CD8-positive, alpha-beta memory T cell (primary cell): ENCODE results near the gene ESYT3. TPM values are rescaled to one million over a fixed set of nuclear protein-coding genes. Genes with fewer than 3 reads are reported as not detected.

ENCODE experiments used
- CTCF ChIA-PET: fragments of 350-600 bp; sonication (Branson Sonifier 250); formaldehyde crosslinking; loops from one replicate; lab custom pipeline; 2021; ENCODE audit warnings: antibody characterized with exemption; lab: Charles Lee
- POLR2A ChIA-PET: fragments of 350-600 bp; sonication (Branson Sonifier 250); formaldehyde crosslinking; loops from one replicate; lab custom pipeline; 2021; ENCODE audit warnings: antibody characterized with exemption; lab: Charles Lee
- DNase-seq, 5 donors: peaks; one replicate each; pipeline versions ENCODE4 v3.0.0 to v3.0.0-alpha.2; 2020 to 2022; ENCODE audit warnings: mixed read lengths in 1 of 5
- H3K27ac ChIP-seq: one replicate; pipeline ENCODE4 v1.7.0; 2013; ENCODE audit warnings: low read depth, mild to moderate bottlenecking, low read length, moderate library complexity
- H3K27me3 ChIP-seq: 2 replicates; pipeline ENCODE4 v1.7.0; 2013; ENCODE audit warnings: low read length, mild to moderate bottlenecking; ENCODE audit not compliant: insufficient read depth, poor library complexity, severe bottlenecking
- H3K36me3 ChIP-seq: 2 replicates; pipeline ENCODE4 v1.7.0; 2013; ENCODE audit warnings: mild to moderate bottlenecking, low read length, moderate library complexity; ENCODE audit not compliant: insufficient read depth
- H3K4me1 ChIP-seq: 2 replicates; pipeline ENCODE4 v1.7.0; 2013; ENCODE audit warnings: mild to moderate bottlenecking, low read length, moderate library complexity; ENCODE audit not compliant: insufficient read depth
- H3K4me3 ChIP-seq: 2 replicates; pipeline ENCODE4 v1.7.0; 2013; ENCODE audit warnings: mild to moderate bottlenecking, low read length
- H3K9me3 ChIP-seq: 2 replicates; pipeline ENCODE4 v1.7.0; 2013; ENCODE audit warnings: mild to moderate bottlenecking, low read length
- H3K27ac Mint-ChIP-seq, 8 donors: one replicate each; pipeline ENCODE4 v1.8.0; 2020 to 2021; ENCODE audit warnings: mixed read lengths in 8 of 8, mild to moderate bottlenecking in 6 of 8, inconsistent platforms in 3 of 8, moderate library complexity in 3 of 8
- H3K27me3 Mint-ChIP-seq, 2 donors: one replicate each; pipeline ENCODE4 v1.8.0; 2020 to 2021; ENCODE audit warnings: mixed read lengths in 2 of 2, mild to moderate bottlenecking in 1 of 2, moderate library complexity in 1 of 2
- H3K36me3 Mint-ChIP-seq, 3 donors: one replicate each; pipeline ENCODE4 v1.8.0; 2020 to 2021; ENCODE audit warnings: mixed read lengths in 3 of 3, inconsistent platforms in 1 of 3, mild to moderate bottlenecking in 1 of 3
- H3K4me1 Mint-ChIP-seq, 3 donors: one replicate each; pipeline ENCODE4 v1.8.0; 2020 to 2021; ENCODE audit warnings: mixed read lengths in 3 of 3, inconsistent platforms in 1 of 3, mild to moderate bottlenecking in 1 of 3
- H3K4me3 Mint-ChIP-seq, 7 donors: one replicate each; pipeline ENCODE4 v1.8.0; 2020 to 2021; ENCODE audit warnings: mixed read lengths in 7 of 7, mild to moderate bottlenecking in 6 of 7, moderate library complexity in 4 of 7, inconsistent platforms in 2 of 7
- H3K9me3 Mint-ChIP-seq, 5 donors: one replicate each; pipeline ENCODE4 v1.8.0; 2020 to 2022; ENCODE audit warnings: mixed read lengths in 5 of 5, mild to moderate bottlenecking in 3 of 5, moderate library complexity in 2 of 5, inconsistent platforms in 1 of 5
- polyA plus RNA-seq: library from polyadenylated mRNA; unstranded; fragments of 300-500 nt; fragmentation: Illumina TruSeq; gene quantifications from one replicate; pipeline ENCODE4 v1.2.3, GENCODE V29; 2021
- total RNA-seq, 2 experiments: library from RNA; stranded (reverse); gene quantifications; one replicate each; pipeline ENCODE4 v1.2.3, GENCODE V29; 2021

Gene ESYT3
- total and polyA plus RNA-seq, 3 experiments from 2014 or later = 0.07 TPM; not detected in 1

GRCh38 chr3:138461246-138461645 lies 26.8 kb downstream of the ESYT3 start:
- peaks cover 0 to under 1% (median under 1%) of the 10 kb centered on the region in 3 donors for H3K4me1 Mint-ChIP-seq
- Histone ChIP-seq H3K4me1 (no peaks in the 10 kb centered on the region), H3K27me3 (no peaks in the 10 kb centered on the region), H3K27ac (no peak overlapping the region), H3K36me3 (no peaks in the 10 kb centered on the region), H3K9me3 (no peaks in the 10 kb centered on the region), H3K4me3 (no peak overlapping the region)
- H3K27ac Mint-ChIP-seq = no peak overlapping the region
- ChIA-PET POLR2A (no interaction called here), CTCF (no interaction called here)
- no peak overlapping the region for H3K4me3 Mint-ChIP-seq
- H3K9me3 Mint-ChIP-seq = no peaks in the 10 kb centered on the region
- H3K36me3 Mint-ChIP-seq = no peaks in the 10 kb centered on the region
- DNase-seq = no peak
- H3K27me3 Mint-ChIP-seq = peaks cover 11 to 23% of the 10 kb centered on the region in 2 donors

- Mint-ChIP-seq H3K36me3 (no peaks in the 10 kb centered on the region), H3K4me1 (no peaks in the 10 kb centered on the region), H3K27me3 (peaks cover 12 to 23% of the 10 kb centered on the region in 2 donors), H3K4me3 (no peak overlapping the region), H3K27ac (no peak overlapping the region), H3K9me3 (no peaks in the 10 kb centered on the region)
- Histone ChIP-seq H3K36me3 (no peaks in the 10 kb centered on the region), H3K9me3 (no peaks in the 10 kb centered on the region), H3K27ac (no peak overlapping the region), H3K4me1 (no peaks in the 10 kb centered on the region), H3K4me3 (no peak overlapping the region), H3K27me3 (no peaks in the 10 kb centered on the region)
- ChIA-PET POLR2A (no interaction called here), CTCF (no interaction called here)
- DNase-seq = no peak
Observed at GRCh38 chr3:138461896-138462295, 27.5 kb downstream of the ESYT3 start.

GRCh38 chr3:138463724-138464490 lies 29.5 kb downstream of the ESYT3 start:
- Histone ChIP-seq H3K9me3 (no peaks in the 10 kb centered on the region), H3K4me1 (no peaks in the 10 kb centered on the region), H3K27me3 (no peaks in the 10 kb centered on the region), H3K4me3 (no peak overlapping the region), H3K36me3 (no peaks in the 10 kb centered on the region), H3K27ac (no peak overlapping the region)
- H3K4me3 Mint-ChIP-seq = no peak overlapping the region
- no peaks in the 10 kb centered on the region for H3K36me3 Mint-ChIP-seq
- H3K9me3 Mint-ChIP-seq = no peaks in the 10 kb centered on the region
- peaks cover 15 to 30% of the 10 kb centered on the region in 2 donors for H3K27me3 Mint-ChIP-seq
- no peaks in the 10 kb centered on the region for H3K4me1 Mint-ChIP-seq
- DNase-seq = no peak
- no peak overlapping the region for H3K27ac Mint-ChIP-seq
- ChIA-PET CTCF (no interaction called here), POLR2A (no interaction called here)

- POLR2A ChIA-PET = no interaction called here
- Mint-ChIP-seq H3K4me3 (no peak overlapping the region), H3K9me3 (no peaks in the 10 kb centered on the region), H3K4me1 (no peaks in the 10 kb centered on the region), H3K36me3 (no peaks in the 10 kb centered on the region), H3K27ac (no peak overlapping the region), H3K27me3 (peaks cover 15 to 30% of the 10 kb centered on the region in 2 donors)
- Histone ChIP-seq H3K4me3 (no peak overlapping the region), H3K36me3 (no peaks in the 10 kb centered on the region), H3K9me3 (no peaks in the 10 kb centered on the region), H3K4me1 (no peaks in the 10 kb centered on the region), H3K27me3 (no peaks in the 10 kb centered on the region), H3K27ac (no peak overlapping the region)
- no peak for DNase-seq
- CTCF ChIA-PET = no interaction called here
Observed at GRCh38 chr3:138464491-138464860, 30.1 kb downstream of the ESYT3 start.

GRCh38 chr3:138465451-138465850 lies 31.0 kb downstream of the ESYT3 start:
- Mint-ChIP-seq H3K27me3 (peaks cover 15 to 30% of the 10 kb centered on the region in 2 donors), H3K9me3 (no peaks in the 10 kb centered on the region), H3K36me3 (no peaks in the 10 kb centered on the region), H3K4me1 (no peaks in the 10 kb centered on the region), H3K27ac (no peak overlapping the region), H3K4me3 (no peak overlapping the region)
- H3K4me3 ChIP-seq = no peak overlapping the region
- DNase-seq = no peak
- ChIA-PET POLR2A (no interaction called here), CTCF (no interaction called here)
- no peaks in the 10 kb centered on the region for H3K27me3 ChIP-seq
- no peaks in the 10 kb centered on the region for H3K4me1 ChIP-seq
- no peaks in the 10 kb centered on the region for H3K36me3 ChIP-seq
- no peaks in the 10 kb centered on the region for H3K9me3 ChIP-seq
- H3K27ac ChIP-seq = no peak overlapping the region

- H3K4me3 Mint-ChIP-seq = no peak overlapping the region
- no peak for DNase-seq
- CTCF ChIA-PET = no interaction called here
- Histone ChIP-seq H3K4me3 (no peak overlapping the region), H3K4me1 (no peaks in the 10 kb centered on the region), H3K9me3 (no peaks in the 10 kb centered on the region), H3K27ac (no peak overlapping the region), H3K27me3 (no peaks in the 10 kb centered on the region), H3K36me3 (no peaks in the 10 kb centered on the region)
- no peaks in the 10 kb centered on the region for H3K9me3 Mint-ChIP-seq
- no peak overlapping the region for H3K27ac Mint-ChIP-seq
- no peaks in the 10 kb centered on the region for H3K4me1 Mint-ChIP-seq
- H3K27me3 Mint-ChIP-seq = peaks cover 15 to 30% of the 10 kb centered on the region in 2 donors
- no peaks in the 10 kb centered on the region for H3K36me3 Mint-ChIP-seq
- POLR2A ChIA-PET = no interaction called here
Observed at GRCh38 chr3:138465925-138466324, 31.5 kb downstream of the ESYT3 start.

- Histone ChIP-seq H3K27ac (no peak overlapping the region), H3K9me3 (no peaks in the 10 kb centered on the region), H3K27me3 (no peaks in the 10 kb centered on the region), H3K4me3 (no peak overlapping the region), H3K36me3 (no peaks in the 10 kb centered on the region), H3K4me1 (no peaks in the 10 kb centered on the region)
- DNase-seq = no peak
- Mint-ChIP-seq H3K36me3 (no peaks in the 10 kb centered on the region), H3K4me1 (no peaks in the 10 kb centered on the region), H3K27me3 (peaks cover 12 to 28% of the 10 kb centered on the region in 2 donors), H3K27ac (no peak overlapping the region), H3K4me3 (no peak overlapping the region), H3K9me3 (no peaks in the 10 kb centered on the region)
- POLR2A ChIA-PET = no interaction called here
- CTCF ChIA-PET = no interaction called here
Observed at GRCh38 chr3:138467931-138468330, 33.5 kb downstream of the ESYT3 start.

GRCh38 chr3:138468451-138468850 lies 34.0 kb downstream of the ESYT3 start:
- Histone ChIP-seq H3K36me3 (no peaks in the 10 kb centered on the region), H3K4me1 (no peaks in the 10 kb centered on the region), H3K27me3 (no peaks in the 10 kb centered on the region), H3K4me3 (no peak overlapping the region), H3K27ac (no peak overlapping the region), H3K9me3 (no peaks in the 10 kb centered on the region)
- no peaks in the 10 kb centered on the region for H3K4me1 Mint-ChIP-seq
- no peak overlapping the region for H3K27ac Mint-ChIP-seq
- H3K27me3 Mint-ChIP-seq = peaks cover 12 to 25% of the 10 kb centered on the region in 2 donors
- no peaks in the 10 kb centered on the region for H3K36me3 Mint-ChIP-seq
- DNase-seq = no peak
- ChIA-PET CTCF (no interaction called here), POLR2A (no interaction called here)
- H3K4me3 Mint-ChIP-seq = no peak overlapping the region
- H3K9me3 Mint-ChIP-seq = no peaks in the 10 kb centered on the region
